H1 (cell line): ENCODE results near the gene MTNR1A. TPM values are rescaled to one million over a fixed set of nuclear protein-coding genes. Genes with fewer than 3 reads are reported as not detected.

Experiments used
- BACH1 ChIP-seq: IDR thresholded peaks from 2 replicates; pipeline ENCODE4 v1.6.1; 2012; ENCODE audit warnings: low read length, improper control_type of control experiment
- EP300 ChIP-seq, 2 experiments: IDR thresholded peaks; 1 replicate in 1 of 2; 2 replicates in 1 of 2; pipeline ENCODE4 v1.6.1; 2011 to 2012; ENCODE audit warnings: low read depth in 2 of 2, low read length in 2 of 2, mild to moderate bottlenecking in 2 of 2, borderline replicate concordance in 1 of 2, inconsistent platforms in 1 of 2, moderate library complexity in 1 of 2
- GABPA ChIP-seq: IDR thresholded peaks from 2 replicates; pipeline ENCODE4 v1.6.1; 2011; ENCODE audit warnings: mild to moderate bottlenecking, low read length, moderate library complexity, borderline replicate concordance; ENCODE audit not compliant: insufficient read depth
- HDAC2 ChIP-seq, 2 experiments: fragments of 300-600 bp in 1 of 2; sonication (generic) in 1 of 2; IDR thresholded peaks; 2 replicates each; pipeline ENCODE4 v1.6.1; 2011 to 2012; ENCODE audit warnings: low read depth in 2 of 2, low read length in 2 of 2, mild to moderate bottlenecking in 2 of 2, moderate library complexity in 2 of 2, borderline replicate concordance in 1 of 2, inconsistent platforms in 1 of 2
- KDM5A ChIP-seq: fragments of 200-600 bp; IDR thresholded peaks from 2 replicates; pipeline ENCODE4 v1.7.1; 2012; ENCODE audit warnings: mild to moderate bottlenecking, low read length, inconsistent platforms, mixed read lengths
- POLR2A ChIP-seq, 2 experiments: IDR thresholded peaks; 1 replicate in 1 of 2; 2 replicates in 1 of 2; pipeline ENCODE4 v1.6.1; 2011; ENCODE audit warnings: low read depth in 2 of 2, low read length in 2 of 2, mild to moderate bottlenecking in 2 of 2; ENCODE audit errors: control extremely low read depth in 1 of 2
- RXRA ChIP-seq: IDR thresholded peaks from 2 replicates; pipeline ENCODE4 v1.6.1; 2011; ENCODE audit warnings: low read depth, mild to moderate bottlenecking, low read length, moderate library complexity; ENCODE audit not compliant: insufficient read depth
- SAP30 ChIP-seq: fragments of 300-600 bp; sonication (generic); IDR thresholded peaks from 2 replicates; pipeline ENCODE4 v1.7.1; 2012; ENCODE audit warnings: low read length, moderate library complexity, mild to moderate bottlenecking, inconsistent platforms; ENCODE audit not compliant: insufficient read depth, insufficient replicate concordance
- SRF ChIP-seq: IDR thresholded peaks from 2 replicates; pipeline ENCODE4 v1.6.1; 2011; ENCODE audit warnings: mild to moderate bottlenecking, low read depth, low read length, moderate library complexity
- polyA plus RNA-seq, 7 experiments: library from polyadenylated mRNA; depleted of rRNA in 3 of 7; stranded (reverse) in 5 of 7; unstranded in 2 of 7; fragments of >200 nt in 5 of 7; fragments of 200-250 nt in 2 of 7; gene quantifications; 1 replicate in 5 of 7; 2 replicates in 1 of 7; 4 replicates in 1 of 7; pipeline versions ENCODE4 v1.2.1 to v1.2.3, GENCODE V29; 2011 to 2013; ENCODE audit warnings: missing spikeins in 2 of 7, mixed read lengths in 2 of 7
- total RNA-seq: library from RNA; stranded (reverse); fragmentation: NEBNext Ultra II Directional; extraction: Animal tissue kit (Norgen Biotek cat#: 25700); gene quantifications from 2 replicates; pipeline ENCODE4 v1.2.1, GENCODE V29; 2021

MTNR1A gene
- total and polyA plus RNA-seq, 2 of the 8 experiments (the other 6 are each of a cell fraction or from before 2014, with no cell fraction given) = 0.45 to 1.0 TPM

DNA sequence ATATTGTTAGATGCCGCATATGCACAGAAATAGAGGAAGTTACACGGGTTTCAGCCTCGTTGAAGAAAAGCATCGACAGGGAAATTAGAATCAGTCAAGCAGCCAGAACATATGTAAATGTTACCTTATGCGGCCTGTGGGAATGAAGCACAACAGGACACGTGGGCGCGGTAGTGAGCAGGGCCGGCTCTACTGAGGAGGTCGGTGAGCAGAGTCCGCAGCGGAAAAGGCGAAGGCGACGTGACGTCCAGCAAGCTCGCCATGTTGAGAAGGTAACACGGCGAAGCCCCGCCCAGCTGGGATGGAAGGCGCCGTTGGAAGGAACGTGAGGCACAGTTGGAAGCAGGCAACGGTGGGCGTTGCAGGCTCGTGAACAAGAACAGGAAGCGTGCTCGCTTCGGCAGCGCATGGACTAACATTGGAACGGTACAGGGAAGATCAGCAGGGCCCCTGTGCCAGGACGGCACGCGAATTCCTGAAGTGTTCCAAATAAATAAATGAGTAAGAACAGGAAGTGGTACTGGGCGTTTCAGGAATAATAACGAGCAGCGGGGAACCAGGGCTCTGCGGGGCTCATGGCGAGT lies 54.6 kb downstream of the MTNR1A start (continued):
- no peak for TF ChIP-seq GABPA
- no peak for TF ChIP-seq RXRA
- TF ChIP-seq BACH1 = no peak
- no peak for TF ChIP-seq SRF
- TF ChIP-seq POLR2A (IDR thresholded peaks at IDR 0.05; ENCODE audit: control extremely low read depth in 1 of 2, low read depth in 2 of 2, low read length in 2 of 2) = no peak
- TF ChIP-seq KDM5A = no peak
- TF ChIP-seq SAP30 = no peak
- no peak for TF ChIP-seq HDAC2 (IDR thresholded peaks at IDR 0.05; ENCODE audit: borderline replicate concordance in 1 of 2, low read depth in 2 of 2, low read length in 2 of 2)
- no peak for TF ChIP-seq EP300 (IDR thresholded peaks at IDR 0.05; ENCODE audit: borderline replicate concordance in 1 of 2, low read depth in 2 of 2, low read length in 2 of 2)
